Cardiac fibroblast (primary cell): ENCODE data around the gene RBM4.
"Not testable (repeated sequence)": the region's sequence is repeated elsewhere in the genome, so short reads cannot be mapped to it uniquely, and the experiment has no call there.

Experiments used
- DNase-seq, 2 donors: peaks; one replicate each; pipeline versions ENCODE4 v3.0.0 to v3.0.0-alpha.2; 2010; ENCODE audit warnings: low read depth in 2 of 2
- H3K4me3 ChIP-seq, 2 donors: replicated peaks in 1 of 2; 1 replicate in 1 of 2; 2 replicates in 1 of 2; pipeline ENCODE4 v1.5.1; 2011; ENCODE audit warnings: low read depth in 2 of 2, low read length in 2 of 2, mild to moderate bottlenecking in 2 of 2, moderate library complexity in 1 of 2
- TF ChIP-seq, protein P1 (sequence below): IDR thresholded peaks from one replicate; pipeline ENCODE4 v1.5.1; 2011; ENCODE audit warnings: low read depth, mild to moderate bottlenecking, low read length, inconsistent platforms

The RBM4 gene, protein sequence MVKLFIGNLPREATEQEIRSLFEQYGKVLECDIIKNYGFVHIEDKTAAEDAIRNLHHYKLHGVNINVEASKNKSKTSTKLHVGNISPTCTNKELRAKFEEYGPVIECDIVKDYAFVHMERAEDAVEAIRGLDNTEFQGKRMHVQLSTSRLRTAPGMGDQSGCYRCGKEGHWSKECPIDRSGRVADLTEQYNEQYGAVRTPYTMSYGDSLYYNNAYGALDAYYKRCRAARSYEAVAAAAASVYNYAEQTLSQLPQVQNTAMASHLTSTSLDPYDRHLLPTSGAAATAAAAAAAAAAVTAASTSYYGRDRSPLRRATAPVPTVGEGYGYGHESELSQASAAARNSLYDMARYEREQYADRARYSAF

DNA sequence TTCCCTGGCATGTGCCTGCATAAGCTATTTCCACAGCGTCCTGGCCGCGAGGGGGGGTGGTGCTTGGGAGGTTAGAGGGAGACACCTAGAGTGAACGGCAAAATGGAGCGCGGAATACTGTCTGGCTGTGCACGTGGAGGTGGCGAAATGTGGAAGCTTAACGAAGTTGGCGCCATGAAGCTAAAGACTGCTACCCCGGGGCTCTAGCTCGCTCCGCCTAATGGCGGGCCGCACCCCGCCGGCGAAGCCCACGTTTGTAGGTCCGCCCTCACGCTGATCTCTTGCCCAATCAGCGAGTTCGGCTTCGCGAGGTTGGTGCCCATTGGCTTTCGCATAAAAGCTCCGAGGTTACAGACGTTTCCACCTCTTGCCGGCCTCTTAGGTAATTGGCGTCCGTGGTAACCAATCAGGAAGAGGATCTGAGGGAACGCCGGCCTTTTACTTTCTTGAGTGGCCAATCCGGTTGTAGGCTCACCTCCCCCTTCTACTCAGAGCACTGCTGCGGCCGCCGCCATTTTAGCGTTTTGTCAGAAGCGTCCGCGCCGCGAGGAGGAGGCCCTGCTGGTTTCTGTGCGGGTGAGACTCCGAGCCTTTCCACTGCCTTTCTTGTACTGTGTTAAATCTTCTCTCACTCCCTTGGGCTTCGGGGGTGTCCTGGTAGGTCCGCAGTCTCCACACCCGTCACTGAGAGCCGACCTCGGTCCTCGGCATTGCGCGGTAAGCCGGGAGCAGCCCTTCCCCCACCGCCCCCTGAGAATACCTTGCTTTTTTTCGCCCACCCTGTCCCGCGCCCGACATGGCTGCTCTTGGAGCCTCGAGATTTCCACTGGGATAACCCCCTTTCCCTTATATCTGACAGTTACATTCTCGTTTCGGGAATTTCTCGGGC is at the start of gene RBM4:
TSS of gene RBM4 (plus strand) at position 527 of the 889 bp plus-strand sequence. CDS start 1,009 bp downstream, outside the sequence.
- TF ChIP-seq, protein P1, sequence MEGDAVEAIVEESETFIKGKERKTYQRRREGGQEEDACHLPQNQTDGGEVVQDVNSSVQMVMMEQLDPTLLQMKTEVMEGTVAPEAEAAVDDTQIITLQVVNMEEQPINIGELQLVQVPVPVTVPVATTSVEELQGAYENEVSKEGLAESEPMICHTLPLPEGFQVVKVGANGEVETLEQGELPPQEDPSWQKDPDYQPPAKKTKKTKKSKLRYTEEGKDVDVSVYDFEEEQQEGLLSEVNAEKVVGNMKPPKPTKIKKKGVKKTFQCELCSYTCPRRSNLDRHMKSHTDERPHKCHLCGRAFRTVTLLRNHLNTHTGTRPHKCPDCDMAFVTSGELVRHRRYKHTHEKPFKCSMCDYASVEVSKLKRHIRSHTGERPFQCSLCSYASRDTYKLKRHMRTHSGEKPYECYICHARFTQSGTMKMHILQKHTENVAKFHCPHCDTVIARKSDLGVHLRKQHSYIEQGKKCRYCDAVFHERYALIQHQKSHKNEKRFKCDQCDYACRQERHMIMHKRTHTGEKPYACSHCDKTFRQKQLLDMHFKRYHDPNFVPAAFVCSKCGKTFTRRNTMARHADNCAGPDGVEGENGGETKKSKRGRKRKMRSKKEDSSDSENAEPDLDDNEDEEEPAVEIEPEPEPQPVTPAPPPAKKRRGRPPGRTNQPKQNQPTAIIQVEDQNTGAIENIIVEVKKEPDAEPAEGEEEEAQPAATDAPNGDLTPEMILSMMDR = peak; percentile 22
- peak; percentile 100 for DNase-seq
- peak within 1 kb of the TSS; percentile 80 to 82 for H3K4me3 ChIP-seq

DNA sequence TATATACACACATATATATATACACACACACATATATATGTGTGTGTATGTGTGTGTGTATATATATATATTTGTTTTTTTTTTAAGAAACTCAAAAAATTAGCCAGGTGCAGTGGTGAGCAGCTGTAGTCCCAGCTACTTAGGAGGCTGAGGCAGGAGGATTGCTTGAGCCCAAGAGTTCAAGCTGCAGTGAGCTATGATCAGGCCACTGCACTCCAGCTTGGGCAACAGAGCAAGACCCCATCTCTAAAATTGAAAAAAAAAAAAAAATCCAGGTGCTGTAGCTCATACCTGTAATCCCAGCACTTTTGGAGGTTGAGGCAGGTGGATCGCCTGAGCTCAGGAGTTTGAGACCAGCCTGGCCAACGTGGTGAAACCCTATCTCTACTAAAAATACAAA is 49.2 kb upstream of the RBM4 start:
- H3K4me3 ChIP-seq, DNase-seq: not testable (repeated sequence)

DNA sequence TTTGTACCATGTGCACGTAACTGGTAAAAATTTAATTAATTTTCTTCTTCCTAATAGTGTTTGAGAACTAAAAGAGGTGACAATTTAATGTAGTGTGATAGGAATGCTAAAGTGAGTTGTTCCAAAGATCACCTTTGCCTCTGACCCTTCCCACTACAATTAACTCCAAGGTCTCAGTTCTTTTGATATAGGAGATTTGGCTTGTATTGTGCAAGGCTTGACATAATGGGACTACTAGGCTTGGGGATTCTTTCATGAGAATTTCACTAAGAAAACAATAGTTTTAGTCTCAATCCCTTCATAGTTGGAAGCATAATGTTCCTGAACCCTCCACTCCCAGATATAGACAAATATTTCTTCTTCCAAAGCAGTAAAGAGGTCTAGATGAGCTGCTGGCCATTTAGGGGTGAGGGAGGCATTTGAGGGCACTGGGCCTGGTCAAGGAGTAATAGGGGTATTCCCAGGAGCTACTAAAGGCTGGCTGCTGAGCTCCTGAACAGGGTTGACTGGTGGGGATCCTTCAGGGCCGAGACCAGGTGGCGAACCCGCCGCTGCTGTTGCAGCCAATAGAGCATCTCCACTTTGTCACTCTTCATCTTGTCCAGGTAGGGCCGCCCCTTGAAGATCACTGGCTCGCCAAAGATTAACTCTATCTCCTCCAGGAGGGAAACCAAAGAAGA is 48.4 kb upstream of the RBM4 start:
- H3K4me3 ChIP-seq = no peak overlapping the region
- DNase-seq = no peak
- TF ChIP-seq, protein P1 = no peak

DNA sequence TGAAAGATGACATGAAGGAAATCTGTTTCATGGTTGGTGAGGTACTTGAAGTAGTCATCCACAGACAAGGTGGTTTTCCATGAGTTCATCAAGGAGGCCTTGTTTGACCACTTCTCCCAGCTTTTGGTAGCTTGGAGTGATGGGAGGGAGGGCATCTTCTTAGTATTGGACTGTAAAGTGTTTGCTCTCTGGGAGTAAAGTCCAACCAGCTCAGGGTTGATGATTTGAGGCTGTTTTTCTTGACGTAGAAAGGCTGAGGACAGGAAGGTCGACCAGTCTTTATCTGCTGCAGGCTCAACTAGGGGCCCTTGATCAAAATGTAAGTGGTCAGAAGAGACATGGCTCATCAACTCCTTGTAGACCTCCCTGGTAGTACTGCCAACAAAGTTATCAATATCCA is 47.3 kb upstream of the RBM4 start:
- TF ChIP-seq, protein P1 = no peak
- DNase-seq = no peak
- H3K4me3 ChIP-seq = no peak overlapping the region

DNA sequence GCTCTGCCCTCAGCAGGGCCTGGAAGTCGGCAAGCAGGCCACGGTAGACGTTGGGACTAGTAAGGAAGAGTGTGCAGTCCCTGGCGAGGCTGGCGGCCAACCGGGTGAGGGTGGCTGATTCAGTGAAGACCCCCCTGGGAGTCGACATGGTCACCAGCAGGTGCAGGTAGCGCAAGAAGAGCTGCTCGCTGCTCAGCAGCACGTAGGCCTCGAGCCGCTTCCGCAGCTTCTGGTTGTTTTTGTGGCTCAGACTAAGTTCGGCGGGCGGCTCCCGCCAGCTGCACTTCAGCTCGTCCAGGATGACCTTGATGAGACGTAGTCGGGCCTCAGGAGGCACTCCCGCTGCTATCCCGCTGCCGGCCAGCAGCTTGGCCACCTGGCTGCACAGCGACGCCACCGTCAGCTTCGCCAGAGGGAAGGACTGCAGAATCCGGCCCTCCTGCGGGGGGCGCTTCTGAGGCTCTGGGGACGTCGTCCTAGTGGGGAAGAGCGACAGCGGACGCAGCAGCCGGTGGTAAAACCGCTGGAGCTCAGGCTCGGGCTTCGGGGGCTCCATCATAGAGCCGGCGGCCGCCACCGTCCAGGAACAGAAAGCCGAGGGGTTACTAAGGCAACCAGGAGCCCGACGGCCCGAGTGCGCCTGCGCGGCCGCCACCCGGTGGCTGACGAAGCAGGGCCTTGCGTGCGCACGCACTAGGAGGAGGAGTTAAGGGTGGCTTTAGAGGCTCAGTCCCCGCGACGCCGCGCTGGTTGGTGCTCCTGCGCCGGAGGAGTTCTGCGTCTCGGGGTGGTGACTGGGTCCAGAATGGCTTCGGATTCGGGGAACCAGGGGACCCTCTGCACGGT is 45.8 kb upstream of the RBM4 start, which contains the start of the genes CCDC87 and CCS:
TSS of gene CCDC87 (minus strand) at position 607 of the 846 bp plus-strand sequence. CDS start at position 559, 48 bp downstream.
TSS of gene CCS (plus strand) at position 729 of the 846 bp plus-strand sequence. CDS start at position 806, 77 bp downstream.
- TF ChIP-seq, protein P1 = peak; percentile 75
- H3K4me3 ChIP-seq = peak within 1 kb of the TSS; percentile 72 to 76
- peak; percentile 96 to 97 for DNase-seq

DNA sequence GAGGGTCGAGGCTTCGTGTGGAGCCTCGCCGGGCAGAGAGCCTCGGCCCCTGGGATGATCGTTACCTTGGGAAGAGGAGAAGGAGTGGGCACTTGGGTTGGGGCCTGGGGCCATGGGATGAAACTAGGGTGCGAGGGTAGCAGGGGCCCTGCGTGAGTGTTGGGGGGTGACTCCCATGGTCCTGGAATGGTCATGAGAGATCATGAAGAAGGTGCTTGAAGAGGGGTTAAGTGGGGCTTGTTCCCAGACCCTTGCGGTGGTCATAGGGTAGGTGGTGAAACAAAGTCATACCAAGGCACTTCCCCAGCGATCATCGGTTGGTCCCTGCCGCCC is 45.2 kb upstream of the RBM4 start:
- TF ChIP-seq, protein P1 = no peak
- no peak for DNase-seq
- H3K4me3 ChIP-seq = peak overlapping the region; percentile 72 to 76
